ENCODE results near the gene DENND4B.
"Not testable (repeated sequence)": the region's sequence is repeated elsewhere in the genome, so short reads cannot be mapped to it uniquely, and the experiment has no call there.

DENND4B gene, protein sequence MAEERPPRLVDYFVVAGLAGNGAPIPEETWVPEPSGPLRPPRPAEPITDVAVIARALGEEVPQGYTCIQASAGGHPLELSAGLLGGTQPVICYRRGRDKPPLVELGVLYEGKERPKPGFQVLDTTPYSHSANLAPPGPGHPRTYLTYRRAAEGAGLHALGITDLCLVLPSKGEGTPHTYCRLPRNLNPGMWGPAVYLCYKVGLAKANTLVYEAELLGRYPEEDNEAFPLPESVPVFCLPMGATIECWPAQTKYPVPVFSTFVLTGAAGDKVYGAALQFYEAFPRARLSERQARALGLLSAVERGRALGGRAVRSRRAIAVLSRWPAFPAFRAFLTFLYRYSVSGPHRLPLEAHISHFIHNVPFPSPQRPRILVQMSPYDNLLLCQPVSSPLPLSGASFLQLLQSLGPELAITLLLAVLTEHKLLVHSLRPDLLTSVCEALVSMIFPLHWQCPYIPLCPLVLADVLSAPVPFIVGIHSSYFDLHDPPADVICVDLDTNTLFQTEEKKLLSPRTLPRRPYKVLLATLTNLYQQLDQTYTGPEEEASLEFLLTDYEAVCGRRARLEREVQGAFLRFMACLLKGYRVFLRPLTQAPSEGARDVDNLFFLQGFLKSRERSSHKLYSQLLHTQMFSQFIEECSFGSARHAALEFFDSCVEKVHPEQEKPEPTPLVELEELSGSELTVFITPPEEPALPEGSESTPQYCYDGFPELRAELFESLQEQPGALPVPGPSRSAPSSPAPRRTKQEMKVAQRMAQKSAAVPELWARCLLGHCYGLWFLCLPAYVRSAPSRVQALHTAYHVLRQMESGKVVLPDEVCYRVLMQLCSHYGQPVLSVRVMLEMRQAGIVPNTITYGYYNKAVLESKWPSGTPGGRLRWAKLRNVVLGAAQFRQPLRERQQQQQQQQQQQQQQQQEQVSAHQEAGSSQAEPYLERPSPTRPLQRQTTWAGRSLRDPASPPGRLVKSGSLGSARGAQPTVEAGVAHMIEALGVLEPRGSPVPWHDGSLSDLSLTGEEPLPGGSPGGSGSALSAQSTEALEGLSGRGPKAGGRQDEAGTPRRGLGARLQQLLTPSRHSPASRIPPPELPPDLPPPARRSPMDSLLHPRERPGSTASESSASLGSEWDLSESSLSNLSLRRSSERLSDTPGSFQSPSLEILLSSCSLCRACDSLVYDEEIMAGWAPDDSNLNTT (N-terminal part only)

DNA sequence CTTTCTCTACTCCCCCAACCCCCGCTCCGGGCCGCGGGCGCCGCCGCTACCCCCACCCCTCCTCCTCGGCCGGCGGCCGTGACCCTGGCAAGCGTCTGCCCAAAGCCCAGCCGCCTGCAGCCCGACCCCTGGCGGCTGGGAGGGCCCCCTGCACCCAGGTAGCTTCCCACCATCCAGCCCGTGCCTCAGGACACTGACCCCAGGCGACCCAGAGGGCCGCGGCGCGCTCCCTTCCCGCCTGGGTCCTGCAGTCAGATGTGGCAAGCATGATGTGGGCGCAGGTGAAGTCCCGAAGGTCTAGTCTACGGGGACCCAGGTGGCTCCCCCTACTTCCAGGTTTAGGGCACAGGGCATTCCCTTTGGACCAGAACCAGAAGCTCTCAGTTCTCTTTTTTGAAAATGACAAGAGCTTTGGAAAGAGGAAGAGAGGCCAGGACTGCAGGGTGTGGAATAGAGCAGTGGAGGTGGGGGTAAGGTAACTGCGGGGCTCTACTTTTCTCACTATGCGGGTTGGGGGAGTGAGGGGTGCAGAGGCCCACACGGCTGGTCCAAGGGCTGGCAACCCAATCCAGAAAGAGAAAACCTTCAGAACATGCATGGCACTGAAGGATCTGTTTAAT is at the start of gene DENND4B:
Gene DENND4B (minus strand): TSS at position 97 of the 620 bp plus-strand sequence. CDS start 2,344 bp downstream, outside the sequence.
- TF ChIP-seq GATA1 (IDR thresholded peaks at IDR 0.05; ENCODE audit: low read depth, low read length), result no peak
- no peak for TF ChIP-seq POLR2A (IDR thresholded peaks at IDR 0.05; ENCODE audit: low read length)
- DNase-seq, result peak; percentile 87 to 92

DNA sequence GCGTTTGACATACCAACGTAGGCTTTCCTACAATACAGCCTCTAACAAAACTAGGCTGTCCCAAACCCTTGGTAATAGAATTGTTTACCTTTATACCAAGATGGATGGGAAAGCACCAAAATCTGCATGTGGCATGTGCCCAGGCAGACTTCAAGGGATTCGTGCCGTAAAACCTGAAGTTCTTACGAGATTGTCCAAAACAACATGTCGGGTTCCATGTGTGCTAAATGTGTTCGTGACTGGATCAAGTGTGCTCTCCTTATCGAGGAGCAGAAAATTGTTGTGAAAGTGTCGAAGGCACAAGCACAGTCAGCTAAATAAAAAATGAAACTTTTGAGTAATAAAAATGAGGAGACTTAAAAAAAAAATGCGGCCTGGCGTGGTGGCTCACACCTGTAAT is 49.1 kb upstream of the DENND4B start:
- DNase-seq, result no peak
- TF ChIP-seq POLR2A (IDR thresholded peaks at IDR 0.05; ENCODE audit: low read length), result no peak
- TF ChIP-seq GATA1 (IDR thresholded peaks at IDR 0.05; ENCODE audit: low read depth, low read length), result no peak

DNA sequence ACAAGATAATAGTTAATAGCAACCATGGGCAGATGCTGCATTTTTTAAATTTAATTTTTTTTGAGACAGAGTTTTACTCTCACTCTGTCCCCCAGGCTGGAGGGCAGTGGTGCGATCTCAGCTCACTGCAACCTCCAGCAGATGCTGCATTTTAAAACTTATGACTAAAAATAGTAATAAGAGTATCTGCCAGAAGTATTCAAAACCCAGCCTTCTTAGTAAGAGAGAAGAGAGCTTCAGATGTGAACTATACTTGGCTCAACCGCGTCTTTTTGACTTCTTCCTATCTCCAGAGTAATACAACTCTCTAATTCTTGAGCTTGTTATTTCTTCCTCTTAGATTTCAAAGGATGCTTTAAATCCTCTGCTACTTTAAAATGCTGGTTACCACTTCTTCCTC is 48.7 kb upstream of the DENND4B start:
- no peak for DNase-seq

DNA sequence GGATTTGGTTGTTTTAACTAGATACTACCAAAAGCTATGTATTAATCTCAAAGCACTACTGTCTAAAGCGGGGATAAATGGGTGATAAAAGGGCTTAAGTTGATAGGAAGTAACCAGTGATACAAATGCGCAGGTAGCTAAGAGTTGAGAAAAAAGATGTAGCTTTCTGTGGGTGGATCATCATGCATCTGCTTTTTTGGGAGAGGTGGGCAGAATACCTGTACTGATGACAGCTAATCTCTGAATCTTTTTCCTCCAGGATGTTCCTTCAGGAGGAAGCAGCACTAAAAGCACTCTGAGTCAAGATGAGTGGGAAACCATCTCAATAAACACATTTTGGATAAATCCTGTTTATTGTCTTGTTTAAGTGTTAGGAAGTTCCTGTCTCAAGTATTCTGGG is 45.3 kb upstream of the DENND4B start:
- TF ChIP-seq GATA1 (IDR thresholded peaks at IDR 0.05; ENCODE audit: low read depth, low read length), result no peak
- TF ChIP-seq POLR2A (IDR thresholded peaks at IDR 0.05; ENCODE audit: low read length), result no peak
- DNase-seq, result no peak

More for the DNA sequence above, 48.7 kb upstream of the DENND4B start:
- no peak for TF ChIP-seq POLR2A (IDR thresholded peaks at IDR 0.05; ENCODE audit: low read length)
- no peak for TF ChIP-seq GATA1 (IDR thresholded peaks at IDR 0.05; ENCODE audit: low read depth, low read length)

DNA sequence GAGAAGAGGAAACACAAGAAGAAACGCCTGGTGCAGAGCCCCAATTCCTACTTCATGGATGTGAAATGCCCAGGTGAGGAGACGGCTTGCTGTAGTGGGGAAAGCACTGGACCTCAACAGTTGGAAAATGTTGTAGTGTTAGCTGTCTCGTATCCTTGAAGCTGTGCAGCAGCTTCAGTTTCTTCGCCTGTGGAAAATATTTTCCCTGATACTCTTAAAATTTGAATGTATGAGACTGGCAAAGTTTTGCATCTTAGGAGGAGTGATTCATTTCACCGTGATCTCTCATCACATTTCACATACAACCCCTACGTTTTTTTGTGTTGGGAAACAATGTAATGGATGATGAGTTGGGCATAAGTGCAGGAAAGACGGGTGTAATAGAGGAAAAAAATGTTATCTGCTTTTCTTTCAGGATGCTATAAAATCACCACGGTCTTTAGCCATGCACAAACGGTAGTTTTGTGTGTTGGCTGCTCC is 44.7 kb upstream of the DENND4B start:
- no peak for DNase-seq
- no peak for TF ChIP-seq POLR2A (IDR thresholded peaks at IDR 0.05; ENCODE audit: low read length)
- TF ChIP-seq GATA1 (IDR thresholded peaks at IDR 0.05; ENCODE audit: low read depth, low read length), result no peak

- peak; percentile 98 for DNase-seq
- peak; percentile 100 for TF ChIP-seq POLR2A (IDR thresholded peaks at IDR 0.05; ENCODE audit: low read length)
- no peak for TF ChIP-seq GATA1 (IDR thresholded peaks at IDR 0.05; ENCODE audit: low read depth, low read length)
Measured at GRCh38 chr1:153990468-153991150, 44.1 kb upstream of the DENND4B start, which contains the start of gene RPS27. Gene RPS27 (plus strand): TSS chr1:153990762. CDS start chr1:153990797, 35 bp downstream.

- no peak for DNase-seq
- no peak for TF ChIP-seq GATA1 (IDR thresholded peaks at IDR 0.05; ENCODE audit: low read depth, low read length)
- no peak for TF ChIP-seq POLR2A (IDR thresholded peaks at IDR 0.05; ENCODE audit: low read length)
Measured at GRCh38 chr1:153987621-153988020, 41.1 kb upstream of the DENND4B start.

DNA sequence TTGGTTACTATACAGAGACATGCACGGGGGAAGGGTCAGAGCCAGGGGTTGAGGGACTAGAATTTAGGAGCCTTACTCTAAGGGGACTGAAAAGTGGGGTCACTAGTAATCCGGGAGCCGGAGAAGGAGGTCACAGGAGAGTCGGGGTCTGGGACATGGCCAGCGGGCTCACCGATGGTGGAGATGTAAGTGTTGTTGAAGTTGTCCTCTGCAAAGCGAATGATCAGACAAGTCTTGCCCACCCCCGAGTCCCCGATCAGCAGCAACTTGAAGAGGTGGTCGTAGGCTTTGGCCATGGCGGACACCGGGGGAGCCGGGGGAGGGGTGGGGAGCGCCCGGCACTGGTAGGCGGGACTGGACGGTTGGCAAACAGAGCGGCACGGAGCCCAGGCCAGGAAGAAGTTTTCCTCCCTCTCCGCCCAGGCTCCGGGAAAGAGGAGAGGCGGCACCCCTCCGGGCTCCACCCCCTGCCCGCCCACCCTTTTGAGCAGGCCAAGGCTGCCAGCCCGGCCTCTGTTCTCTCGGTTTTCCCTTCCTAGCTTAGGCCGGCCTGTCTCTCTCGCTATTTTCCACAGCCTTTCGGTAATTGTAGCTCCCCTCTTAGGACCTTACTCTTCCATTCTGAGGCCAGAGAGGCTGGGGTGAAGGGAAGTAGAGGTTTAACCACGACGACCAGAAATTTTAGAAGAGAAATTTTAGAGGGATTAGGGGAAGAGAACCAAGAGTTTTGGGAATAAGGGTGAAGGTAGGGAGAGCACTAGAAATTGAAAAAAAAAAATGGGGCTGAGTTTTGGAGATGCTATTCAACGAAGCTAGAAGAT is 39.6 kb upstream of the DENND4B start, which contains the start of gene RAB13:
Gene RAB13 (minus strand): TSS at position 399 of the 821 bp plus-strand sequence. CDS start 103 bp downstream, at position 296.
- DNase-seq, result peak; percentile 70 to 78
- TF ChIP-seq GATA1 (IDR thresholded peaks at IDR 0.05; ENCODE audit: low read depth, low read length) (no peak), POLR2A (IDR thresholded peaks at IDR 0.05; ENCODE audit: low read length) (no peak)

DNA sequence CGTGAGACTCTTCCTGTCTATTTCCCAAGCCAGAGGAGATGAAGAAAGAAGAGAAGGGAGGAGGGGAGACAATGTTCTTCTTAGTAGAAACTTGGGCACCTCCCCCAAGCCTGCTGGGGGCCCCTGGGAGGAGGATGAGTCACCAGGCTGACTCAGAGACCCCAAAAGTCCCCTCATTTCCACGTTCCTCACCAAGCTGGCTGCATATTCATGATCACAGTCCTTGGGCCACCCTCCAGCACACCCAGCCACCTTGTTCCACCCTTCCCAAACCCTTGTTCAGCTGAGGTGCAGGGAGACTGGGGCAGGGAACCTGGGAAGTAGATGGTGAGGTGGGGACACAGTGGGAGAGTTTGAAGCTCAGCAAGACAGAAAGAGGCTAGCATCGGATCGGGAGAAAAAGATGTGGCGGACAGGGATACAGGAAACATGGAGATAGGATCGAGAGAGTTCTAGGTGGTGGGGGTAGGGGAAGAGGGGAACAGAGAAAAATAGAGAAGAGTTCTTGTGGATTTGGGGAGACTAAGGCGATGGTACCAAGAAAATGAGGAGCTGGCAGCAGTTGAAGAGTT is 38.9 kb upstream of the DENND4B start:
- no peak for TF ChIP-seq GATA1 (IDR thresholded peaks at IDR 0.05; ENCODE audit: low read depth, low read length)
- no peak for TF ChIP-seq POLR2A (IDR thresholded peaks at IDR 0.05; ENCODE audit: low read length)
- DNase-seq, result peak; percentile 38 to 64

GRCh38 chr1:153984123-153984894 is 37.8 kb upstream of the DENND4B start:
- TF ChIP-seq POLR2A (IDR thresholded peaks at IDR 0.05; ENCODE audit: low read length) (no peak), GATA1 (IDR thresholded peaks at IDR 0.05; ENCODE audit: low read depth, low read length) (no peak)
- no peak for DNase-seq

- not testable (repeated sequence) for DNase-seq
Measured at GRCh38 chr1:153981735-153982134, 35.2 kb upstream of the DENND4B start.

- not testable (repeated sequence) for DNase-seq
Measured at GRCh38 chr1:153979091-153979490, 32.6 kb upstream of the DENND4B start.
